Measurements from ENCODE around the gene CAMK4. TPM values are rescaled to one million over a fixed set of nuclear protein-coding genes. Genes with fewer than 3 reads are reported as not detected.
A peak's percentile ranks its signal among the peaks of the same experiment; 100 is the strongest.

The CAMK4 gene
- polyA plus RNA-seq, 3 donors = 4.4 to 6.2 (median 5.6) TPM

DNA sequence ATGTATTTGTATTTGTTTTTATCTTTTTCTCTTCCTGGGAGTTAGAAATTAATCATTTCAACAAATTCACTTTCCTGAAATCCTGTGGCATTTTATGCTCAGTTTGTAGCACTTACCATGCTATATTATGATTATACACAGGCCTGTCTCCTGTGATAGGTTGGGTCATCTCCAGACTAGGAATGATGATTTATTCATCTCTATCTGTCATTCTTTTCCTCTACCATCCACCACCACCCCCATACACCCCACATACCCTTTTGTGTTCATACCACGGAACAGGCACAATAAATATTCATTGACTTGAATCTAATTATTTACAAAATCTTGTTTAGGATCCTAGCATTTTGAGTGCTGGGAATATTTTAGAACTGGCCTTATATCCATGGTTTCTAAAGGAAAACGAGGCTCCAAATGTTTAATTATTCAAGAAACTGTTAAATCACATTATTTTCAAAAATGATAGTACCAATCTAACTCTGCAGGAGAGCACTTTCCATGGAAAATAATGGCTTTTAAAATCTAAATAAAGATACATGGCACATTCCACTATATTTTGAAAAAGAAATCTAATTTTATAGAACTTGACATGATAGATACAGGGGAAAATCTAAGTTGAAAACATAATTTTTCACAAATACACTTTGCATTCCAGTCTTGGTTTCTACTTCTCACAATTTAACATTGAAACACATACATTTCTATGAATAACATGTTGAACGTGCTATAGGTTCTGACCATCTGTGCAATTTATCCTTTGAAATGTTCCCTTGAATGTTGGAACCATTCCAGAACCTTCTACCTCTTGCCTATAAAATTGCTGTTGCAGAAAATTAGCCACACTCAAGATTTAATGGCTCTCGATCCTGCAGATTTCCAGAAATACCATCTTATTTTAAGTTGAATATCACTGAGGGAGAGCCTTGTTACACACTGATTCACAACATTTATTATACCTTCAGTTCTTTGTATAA, 198.8 kb downstream of the CAMK4 start:
- peak; percentile 15 for DNase-seq

- DNase-seq = peak; percentile 11
Measured at GRCh38 chr5:111425205-111425604, 201.0 kb downstream of the CAMK4 start.

GRCh38 chr5:111427762-111428161, 203.6 kb downstream of the CAMK4 start:
- no peak for DNase-seq

- no peak for DNase-seq
Measured at GRCh38 chr5:111432883-111433536, 208.8 kb downstream of the CAMK4 start.

GRCh38 chr5:111434800-111435199, 210.6 kb downstream of the CAMK4 start:
- no peak for DNase-seq

DNA sequence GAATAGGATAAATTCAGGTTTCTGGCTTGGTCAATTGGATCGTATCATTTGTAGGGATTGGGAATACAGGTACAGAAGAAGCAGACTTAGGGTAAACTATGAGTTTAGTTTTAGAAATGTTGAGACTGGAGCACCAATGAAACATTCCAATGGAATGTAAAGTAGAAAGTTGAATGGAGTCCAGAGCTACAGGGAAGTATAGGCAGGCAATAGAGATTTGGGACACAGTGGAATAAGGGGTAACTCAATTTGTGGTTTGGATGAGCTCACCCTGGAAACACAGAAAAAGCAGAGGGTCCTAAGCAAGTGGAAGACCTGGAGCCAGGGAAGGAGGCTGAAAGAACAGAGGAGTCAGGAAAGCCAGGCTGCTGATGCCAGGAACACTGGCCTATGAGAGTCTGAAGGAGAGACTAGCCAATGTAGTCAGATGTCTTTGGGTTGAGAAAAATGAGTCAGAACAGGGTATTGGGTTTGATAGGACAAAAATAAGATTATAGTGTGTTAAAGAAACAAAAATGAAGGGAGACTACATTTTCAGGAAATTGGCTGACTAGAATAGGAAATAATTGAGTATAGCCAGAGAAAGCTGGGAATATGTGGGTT, 215.4 kb downstream of the CAMK4 start:
- DNase-seq = no peak

DNA sequence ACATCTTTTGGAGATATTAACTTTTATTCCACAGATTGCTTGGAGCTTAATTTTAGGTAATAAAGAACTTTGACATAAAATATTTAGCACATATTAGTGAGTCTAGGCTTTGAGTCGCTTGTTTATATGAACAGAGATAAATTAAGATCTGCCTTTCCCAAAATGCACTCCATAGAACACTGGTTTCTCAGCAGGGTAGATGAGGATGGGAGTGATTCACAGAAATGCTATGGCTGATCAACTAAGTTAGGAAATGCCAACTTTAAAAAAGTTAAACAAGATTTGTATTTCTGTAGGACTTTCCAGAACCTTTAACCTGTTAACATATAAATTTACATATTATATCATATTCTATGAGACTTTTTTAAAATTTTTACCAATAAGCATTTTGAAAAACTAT, 222.9 kb downstream of the CAMK4 start:
- no peak for DNase-seq

DNA sequence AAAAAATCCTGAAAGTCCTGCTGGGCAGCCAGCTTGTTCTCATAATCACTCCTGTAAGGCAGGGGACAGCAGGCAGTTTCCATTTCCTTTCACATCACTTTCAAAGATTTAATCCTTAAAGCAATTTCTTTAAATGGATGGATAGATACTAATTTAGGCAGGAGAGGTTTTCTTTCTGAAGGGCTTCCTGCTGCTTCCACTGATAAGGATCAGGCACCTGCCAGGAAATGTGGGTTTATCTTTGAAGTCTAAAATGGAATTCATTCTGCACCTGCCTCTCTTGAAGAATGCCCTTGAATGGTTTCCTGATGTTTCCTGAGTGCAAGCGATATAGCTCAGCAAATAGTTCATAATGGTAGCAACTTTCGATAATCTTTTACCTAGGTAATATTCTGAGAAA, 223.6 kb downstream of the CAMK4 start:
- DNase-seq = no peak

- DNase-seq = no peak
Measured at GRCh38 chr5:111453295-111453694, 229.1 kb downstream of the CAMK4 start.

GRCh38 chr5:111453747-111454146, 229.6 kb downstream of the CAMK4 start:
- no peak for DNase-seq

DNA sequence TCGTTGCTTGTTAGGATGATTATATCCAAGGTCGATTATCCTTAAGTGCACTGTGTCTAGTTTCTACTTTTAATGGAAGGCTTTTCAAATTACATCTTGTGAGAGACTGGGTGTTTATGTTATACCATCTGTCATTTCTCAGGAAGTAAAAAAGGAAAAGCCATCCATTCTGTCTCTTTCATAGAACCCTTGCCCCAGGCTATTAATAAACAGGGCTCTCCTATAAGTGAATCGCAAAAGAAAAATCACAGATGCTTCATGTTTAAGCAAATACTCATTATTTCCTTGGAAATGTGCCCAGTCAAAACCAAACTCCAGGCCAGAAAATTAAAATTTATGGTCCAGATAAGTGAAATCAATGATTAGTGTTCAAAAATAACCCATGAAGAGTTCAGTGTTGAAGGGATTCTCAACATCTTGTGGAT, 230.0 kb downstream of the CAMK4 start:
- DNase-seq = peak; percentile 57

DNA sequence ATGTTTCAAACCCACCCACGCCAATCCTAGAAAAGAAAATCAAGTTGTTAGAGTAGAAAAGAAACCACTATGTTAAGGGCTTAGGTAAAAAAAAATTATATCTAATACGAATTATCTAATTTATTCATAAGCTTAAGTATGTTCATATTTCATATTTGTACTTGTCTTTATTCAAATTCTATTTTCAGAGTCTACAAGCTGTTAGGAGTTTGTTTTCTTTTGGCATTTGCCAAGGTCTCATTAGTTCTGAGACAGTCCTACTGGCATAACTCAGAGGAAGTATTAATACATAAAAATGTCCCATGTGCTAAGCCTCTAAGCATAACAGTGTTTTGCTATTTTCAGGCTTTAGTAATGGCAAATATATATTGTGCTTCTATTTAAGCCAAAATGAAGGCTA, 230.6 kb downstream of the CAMK4 start:
- no peak for DNase-seq

DNA sequence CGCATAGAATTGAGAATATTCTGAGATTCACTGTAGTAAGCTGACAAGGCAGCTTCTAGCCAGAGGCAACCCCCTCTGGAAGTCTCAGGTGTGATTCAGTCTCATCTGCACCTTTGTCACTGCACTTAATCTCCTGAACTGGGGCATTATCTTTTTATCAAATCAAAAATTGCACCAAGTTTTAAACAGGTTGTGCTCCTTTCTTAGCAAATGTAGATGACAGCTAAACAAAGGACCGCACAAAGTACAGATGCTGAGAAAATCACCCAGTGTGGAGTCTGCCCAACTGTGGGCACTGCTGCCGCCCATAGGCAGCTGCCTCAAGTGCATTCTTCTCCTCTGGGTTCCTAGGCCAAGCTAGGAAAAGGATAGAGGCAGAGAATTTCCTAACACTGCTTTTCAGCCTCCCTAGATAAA, 237.1 kb downstream of the CAMK4 start:
- DNase-seq = no peak

GRCh38 chr5:111461934-111462333, 237.8 kb downstream of the CAMK4 start:
- DNase-seq = no peak

- DNase-seq = no peak
Measured at GRCh38 chr5:111463311-111463710, 239.1 kb downstream of the CAMK4 start.

DNA sequence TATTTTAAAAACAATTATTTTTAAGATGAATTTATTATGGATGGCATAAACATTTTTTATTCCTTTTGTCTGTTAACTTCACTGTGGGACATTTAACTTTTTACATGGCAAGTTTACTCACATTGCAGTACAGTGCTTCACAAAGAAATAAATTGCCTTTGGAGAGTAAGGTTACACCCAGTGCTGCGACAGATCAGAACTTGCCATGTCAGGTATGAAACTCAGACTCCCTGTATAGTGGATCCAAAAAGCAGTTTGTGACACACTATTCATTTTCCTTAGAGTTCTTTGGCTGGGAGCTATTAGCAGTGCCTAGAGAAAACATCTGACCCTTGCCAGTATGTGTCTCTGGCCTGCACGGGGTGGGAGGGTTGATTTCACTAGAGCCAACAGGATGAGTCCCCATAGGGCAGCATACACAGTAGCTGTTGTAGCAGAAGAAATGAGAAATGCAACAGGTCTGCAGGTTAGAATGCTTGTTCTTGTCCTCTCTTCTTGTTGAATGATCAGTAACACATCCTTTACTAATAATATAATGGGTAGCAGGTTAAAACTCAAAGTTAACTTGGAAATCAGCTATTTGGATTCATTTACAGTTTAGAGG, 245.2 kb downstream of the CAMK4 start:
- DNase-seq = no peak

- no peak for DNase-seq
Measured at GRCh38 chr5:111469903-111470302, 245.7 kb downstream of the CAMK4 start.

DNA sequence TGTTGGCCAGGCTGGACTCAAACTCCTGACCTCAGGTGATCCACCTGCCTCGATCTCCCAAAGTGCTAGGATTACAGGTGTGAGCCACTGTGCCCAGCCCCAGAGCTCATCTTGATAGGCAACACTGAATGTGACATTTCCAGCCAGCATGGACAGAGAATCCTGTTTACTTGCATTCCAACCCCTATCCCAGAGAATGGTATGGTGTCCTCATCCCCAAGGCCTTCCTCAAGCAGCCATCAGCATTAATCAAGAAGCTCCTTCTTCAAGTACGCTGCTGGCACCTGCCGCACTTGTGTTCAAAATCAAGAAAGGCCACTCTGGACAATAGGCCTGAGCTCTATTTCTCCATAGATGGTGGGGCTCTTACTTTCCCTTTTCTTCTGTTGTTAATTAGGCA, 247.9 kb downstream of the CAMK4 start:
- no peak for DNase-seq

- DNase-seq = no peak
Measured at GRCh38 chr5:111472579-111472978, 248.4 kb downstream of the CAMK4 start.

- no peak for DNase-seq
Measured at GRCh38 chr5:111478266-111478665, 254.1 kb downstream of the CAMK4 start.

DNA sequence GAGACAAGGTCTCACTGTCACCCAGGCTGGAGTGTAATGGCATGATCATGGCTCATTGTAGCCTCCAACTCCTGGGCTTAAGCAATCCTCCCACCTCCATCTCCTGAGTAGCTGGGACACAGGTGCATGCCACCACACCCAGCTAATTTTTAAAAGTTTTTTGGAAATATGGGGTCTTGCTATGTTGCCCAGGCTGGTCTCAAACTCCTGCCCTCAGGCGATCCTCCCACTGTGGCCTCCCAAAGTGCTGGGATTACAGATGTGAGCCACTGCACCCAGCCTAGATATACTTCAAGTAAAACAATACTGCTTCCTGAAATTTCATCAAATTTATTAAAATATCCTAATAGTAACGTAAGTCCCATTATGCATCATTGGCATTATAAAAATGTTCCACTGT, 254.7 kb downstream of the CAMK4 start:
- no peak for DNase-seq

- DNase-seq = no peak
Measured at GRCh38 chr5:111480346-111480745, 256.2 kb downstream of the CAMK4 start.
